ENCODE results near the gene GATA5.
"Not testable (repeated sequence)": the region's sequence is repeated elsewhere in the genome, so short reads cannot be mapped to it uniquely, and the experiment has no call there.

The GATA5 gene

GRCh38 chr20:62504323-62504722, 28.5 kb upstream of the GATA5 start:
- DNase-seq = no peak

GRCh38 chr20:62503401-62504178, 27.8 kb upstream of the GATA5 start:
- DNase-seq = no peak

GRCh38 chr20:62502496-62503095, 26.8 kb upstream of the GATA5 start:
- DNase-seq = no peak

- peak; percentile 55 for DNase-seq
These were observed 26.2 kb upstream of the GATA5 start for GRCh38 chr20:62501801-62502495.

GRCh38 chr20:62500237-62500864, 24.6 kb upstream of the GATA5 start:
- DNase-seq = peak; percentile 85

- DNase-seq = no peak
These were observed 24.0 kb upstream of the GATA5 start for GRCh38 chr20:62499758-62500236.

GRCh38 chr20:62498874-62499273, 23.1 kb upstream of the GATA5 start:
- DNase-seq = no peak

GRCh38 chr20:62496568-62497218, 20.9 kb upstream of the GATA5 start:
- DNase-seq = peak; percentile 41

- DNase-seq = no peak
These were observed 20.2 kb upstream of the GATA5 start for GRCh38 chr20:62495749-62496567.

- no peak for DNase-seq
These were observed 19.4 kb upstream of the GATA5 start for GRCh38 chr20:62494980-62495748.

GRCh38 chr20:62494537-62494936, 18.7 kb upstream of the GATA5 start:
- DNase-seq = no peak

GRCh38 chr20:62493886-62494285, 18.1 kb upstream of the GATA5 start:
- no peak for DNase-seq

- DNase-seq = no peak
These were observed 17.6 kb upstream of the GATA5 start for GRCh38 chr20:62493253-62493885.

GRCh38 chr20:62492711-62493110, 16.9 kb upstream of the GATA5 start:
- no peak for DNase-seq

- not testable (repeated sequence) for DNase-seq
These were observed 15.0 kb upstream of the GATA5 start for GRCh38 chr20:62490783-62491182.

GRCh38 chr20:62489932-62490263, 14.1 kb upstream of the GATA5 start:
- DNase-seq = no peak

GRCh38 chr20:62489186-62489931, 13.6 kb upstream of the GATA5 start:
- no peak for DNase-seq

GRCh38 chr20:62488470-62488869, 12.7 kb upstream of the GATA5 start:
- DNase-seq = no peak

- no peak for DNase-seq
These were observed 12.0 kb upstream of the GATA5 start for GRCh38 chr20:62487561-62488354.

Data from activated CD8-positive, alpha-beta memory T cell treated with anti-CD3 and anti-CD28 coated beads, Interleukin-2, amount 50 U/mL, for 4 hours (primary cell).